Caco-2 (cell line): ENCODE results near the gene CALB2. TPM values are rescaled to one million over a fixed set of nuclear protein-coding genes. Genes with fewer than 3 reads are reported as not detected.

Source experiments
- BruUV-seq: library from RNA; stranded (reverse); fragments of 400-500 nt; replicated peaks from 2 replicates; lab custom pipeline; 2021; lab: Mats Ljungman, UMichigan
- CTCF ChIA-PET: fragments of 300-600 bp; sonication (Branson Sonifier 250); formaldehyde crosslinking; loops from one replicate; lab custom pipeline; 2022; ENCODE audit warnings: antibody characterized with exemption; lab: Charles Lee
- POLR2A ChIA-PET: fragments of 300-600 bp; sonication (Branson Sonifier 250); formaldehyde crosslinking; loops from one replicate; lab custom pipeline; 2022; ENCODE audit warnings: antibody characterized with exemption; lab: Charles Lee
- DNase-seq, 2 experiments: peaks; one replicate each; pipeline versions ENCODE4 v3.0.0 to v3.0.0-alpha.2; 2020 to 2022
- H3K27me3 ChIP-seq: replicated peaks from 2 replicates; pipeline ENCODE4 v1.6.0; 2011; ENCODE audit warnings: low read length; ENCODE audit not compliant: control insufficient read depth, insufficient read depth
- H3K36me3 ChIP-seq: 2 replicates; pipeline ENCODE4 v1.5.1; 2011; ENCODE audit warnings: low read length; ENCODE audit not compliant: control insufficient read depth, insufficient read depth
- H3K4me1 ChIP-seq: fragments of 250-450 bp; sonication (Bioruptor Pico); 2 replicates; pipeline ENCODE4 v1.5.1; 2020; ENCODE audit warnings: mild to moderate bottlenecking
- H3K4me3 ChIP-seq: 2 replicates; pipeline ENCODE4 v1.5.1; 2011; ENCODE audit warnings: low read depth, mild to moderate bottlenecking, control low read depth, low read length
- H3K9me3 ChIP-seq: fragments of 250-450 bp; sonication (Bioruptor Pico); 2 replicates; pipeline ENCODE4 v1.5.1; 2020; ENCODE audit warnings: mild to moderate bottlenecking, moderate library complexity
- H3K27ac Mint-ChIP-seq: one replicate; pipeline ENCODE4 v1.8.0; 2022; ENCODE audit warnings: mixed read lengths; ENCODE audit not compliant: unreplicated experiment
- H3K27me3 Mint-ChIP-seq: one replicate; pipeline ENCODE4 v1.8.0; 2022; ENCODE audit warnings: mixed read lengths; ENCODE audit not compliant: insufficient read depth, unreplicated experiment
- H3K36me3 Mint-ChIP-seq: one replicate; pipeline ENCODE4 v1.8.0; 2022; ENCODE audit warnings: mild to moderate bottlenecking, mixed read lengths; ENCODE audit not compliant: insufficient read depth, unreplicated experiment
- H3K4me1 Mint-ChIP-seq: one replicate; pipeline ENCODE4 v1.8.0; 2022; ENCODE audit warnings: low read depth, mixed read lengths; ENCODE audit not compliant: unreplicated experiment
- H3K4me3 Mint-ChIP-seq: one replicate; pipeline ENCODE4 v1.8.0; 2022; ENCODE audit warnings: mild to moderate bottlenecking, moderate library complexity, mixed read lengths; ENCODE audit not compliant: unreplicated experiment
- H3K9me3 Mint-ChIP-seq: one replicate; pipeline ENCODE4 v1.8.0; 2022; ENCODE audit warnings: mixed read lengths; ENCODE audit not compliant: unreplicated experiment
- CTCF ChIP-seq, 2 experiments: fragments of 200-600 bp in 1 of 2; IDR thresholded peaks; 1 replicate in 1 of 2; 2 replicates in 1 of 2; pipeline versions ENCODE4 v1.5.1 to v1.8.0; 2011 to 2022; ENCODE audit warnings: antibody characterized with exemption in 1 of 2, control low read depth in 1 of 2, inconsistent platforms in 1 of 2, low read depth in 1 of 2, low read length in 1 of 2, mild to moderate bottlenecking in 1 of 2, moderate library complexity in 1 of 2; ENCODE audit not compliant: insufficient read depth in 1 of 2, severe bottlenecking in 1 of 2, unreplicated experiment in 1 of 2
- intact Hi-C: fragments of 100-400 bp; cut with micrococcal nuclease; formaldehyde crosslinking; loops from one replicate; pipeline ENCODE4 v1.10.0; 2022; ENCODE audit not compliant: unreplicated experiment
- total RNA-seq: library from RNA; stranded (reverse); gene quantifications from 2 replicates; pipeline ENCODE4 v1.2.3, GENCODE V29; 2022

The CALB2 gene
- total RNA-seq, 1 experiment from 2014 or later: not detected

DNA sequence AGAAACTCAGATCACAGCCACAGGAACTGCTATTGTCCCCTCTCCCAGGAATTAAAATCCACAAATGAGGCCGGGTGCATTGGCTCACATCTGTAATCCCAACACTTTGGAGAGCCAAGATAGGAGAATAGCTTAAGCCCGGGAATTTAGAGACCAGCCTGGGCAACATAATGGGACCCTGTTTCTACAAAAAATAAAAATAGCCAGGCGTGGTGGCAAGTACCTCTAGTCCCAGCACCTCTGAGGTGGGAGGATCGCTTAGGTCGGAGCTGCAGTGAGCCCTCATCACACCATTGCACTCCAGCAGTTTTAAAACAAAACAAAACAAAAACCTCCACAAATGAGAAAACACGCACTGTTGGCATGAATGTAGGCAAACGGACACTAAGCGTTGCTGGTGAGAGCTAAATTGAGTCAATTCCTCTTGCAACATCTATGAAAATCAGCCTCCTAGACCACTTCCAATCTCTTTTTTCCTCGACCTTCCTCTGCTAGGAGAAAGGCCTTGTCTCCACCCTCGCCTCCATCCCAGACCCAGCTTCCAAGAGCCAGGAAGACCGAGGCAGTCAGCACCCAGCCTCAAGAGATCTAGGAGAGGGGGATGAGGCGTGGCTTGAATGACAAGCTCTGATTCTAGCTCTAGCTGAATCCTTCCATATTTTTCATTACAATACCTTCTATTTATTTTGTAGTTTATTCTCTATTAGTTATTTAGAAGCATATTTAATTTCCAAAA lies 68.5 kb downstream of the CALB2 start:
- H3K9me3 Mint-ChIP-seq: peaks cover 10% of the 10 kb centered on the region
- BruUV-seq: no TSS peak
- Histone ChIP-seq H3K36me3 (no peaks in the 10 kb centered on the region), H3K4me3 (no peak overlapping the region), H3K27me3 (peaks cover 1% of the 10 kb centered on the region), H3K4me1 (no peaks in the 10 kb centered on the region), H3K9me3 (peaks cover 9% of the 10 kb centered on the region)
- H3K4me3 Mint-ChIP-seq: no peak overlapping the region
- no peak for DNase-seq
- ChIA-PET CTCF (no interaction called here), POLR2A (no interaction called here)
- H3K27ac Mint-ChIP-seq: no peak overlapping the region
- no peaks in the 10 kb centered on the region for H3K4me1 Mint-ChIP-seq
- H3K27me3 Mint-ChIP-seq: peaks cover 26% of the 10 kb centered on the region
- intact Hi-C loops: no loop called here
- H3K36me3 Mint-ChIP-seq: no peaks in the 10 kb centered on the region
- no peak for TF ChIP-seq CTCF (IDR thresholded peaks at IDR 0.05; ENCODE audit: insufficient read depth in 1 of 2, low read depth in 1 of 2, low read length in 1 of 2, severe bottlenecking in 1 of 2, unreplicated experiment in 1 of 2)

DNA sequence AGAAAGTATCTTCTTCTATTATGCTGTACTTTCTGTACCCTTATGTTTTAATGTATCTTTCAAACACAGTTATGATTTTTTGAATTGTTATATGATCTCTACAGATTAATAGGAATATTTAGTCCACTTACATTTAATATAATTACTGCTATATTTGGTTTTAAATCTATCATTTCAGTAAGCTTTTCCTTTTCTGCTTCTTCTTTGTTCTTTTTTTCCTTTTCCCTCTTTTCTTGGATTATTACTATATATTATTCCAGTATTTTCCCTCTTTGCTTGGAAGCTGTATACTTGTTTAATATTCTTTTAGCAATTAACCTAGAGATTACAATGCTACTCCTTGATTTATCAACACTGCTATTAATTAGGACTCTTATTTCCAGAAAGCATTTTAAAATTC lies 69.9 kb downstream of the CALB2 start:
- TF ChIP-seq CTCF (IDR thresholded peaks at IDR 0.05; ENCODE audit: insufficient read depth in 1 of 2, low read depth in 1 of 2, low read length in 1 of 2, severe bottlenecking in 1 of 2, unreplicated experiment in 1 of 2): no peak
- POLR2A ChIA-PET: no interaction called here
- Mint-ChIP-seq H3K27me3 (peaks cover 22% of the 10 kb centered on the region), H3K4me3 (no peak overlapping the region), H3K36me3 (no peaks in the 10 kb centered on the region), H3K27ac (no peak overlapping the region), H3K4me1 (no peaks in the 10 kb centered on the region), H3K9me3 (peaks cover 10% of the 10 kb centered on the region)
- CTCF ChIA-PET: interaction anchor here (2.0 kb wide), 1 partner anchor 15 kb away, joined by 8 read pairs; no protein-coding TSS in a partner anchor
- no TSS peak for BruUV-seq
- intact Hi-C loops: no loop called here
- H3K36me3 ChIP-seq: no peaks in the 10 kb centered on the region
- H3K27me3 ChIP-seq: peaks cover 1% of the 10 kb centered on the region
- H3K4me3 ChIP-seq: no peak overlapping the region
- no peak for DNase-seq
- H3K9me3 ChIP-seq: peaks cover 9% of the 10 kb centered on the region
- no peaks in the 10 kb centered on the region for H3K4me1 ChIP-seq

DNA sequence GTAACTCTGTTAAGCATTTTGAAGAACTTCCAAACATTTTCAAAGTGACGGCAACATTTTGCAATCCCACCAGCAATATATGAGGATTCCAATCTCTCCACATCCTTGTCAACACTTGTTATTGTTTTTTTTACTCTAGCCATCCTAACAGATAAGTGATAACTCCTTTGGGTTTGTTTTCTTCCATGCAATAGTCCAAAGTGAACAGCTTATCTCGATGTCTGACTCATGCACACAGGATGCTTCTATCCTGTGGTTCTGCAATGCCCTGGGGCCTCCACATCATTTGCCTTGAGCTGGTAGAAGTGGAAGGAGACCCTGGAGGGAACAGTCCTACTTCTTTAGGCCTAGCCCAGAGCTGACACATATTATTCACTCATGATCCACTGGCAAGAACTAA lies 70.4 kb downstream of the CALB2 start:
- Mint-ChIP-seq H3K36me3 (no peaks in the 10 kb centered on the region), H3K4me1 (no peaks in the 10 kb centered on the region), H3K4me3 (no peak overlapping the region), H3K27me3 (peaks cover 21% of the 10 kb centered on the region), H3K9me3 (peaks cover 10% of the 10 kb centered on the region), H3K27ac (no peak overlapping the region)
- no peaks in the 10 kb centered on the region for H3K36me3 ChIP-seq
- DNase-seq: no peak
- TF ChIP-seq CTCF (IDR thresholded peaks at IDR 0.05; ENCODE audit: insufficient read depth in 1 of 2, low read depth in 1 of 2, low read length in 1 of 2, severe bottlenecking in 1 of 2, unreplicated experiment in 1 of 2): no peak
- CTCF ChIA-PET: interaction anchor here (2.0 kb wide), 1 partner anchor 16 kb away, joined by 8 read pairs; no protein-coding TSS in a partner anchor
- BruUV-seq: no TSS peak
- H3K4me1 ChIP-seq: no peaks in the 10 kb centered on the region
- peaks cover 1% of the 10 kb centered on the region for H3K27me3 ChIP-seq
- no peak overlapping the region for H3K4me3 ChIP-seq
- POLR2A ChIA-PET: no interaction called here
- intact Hi-C loops: no loop called here
- H3K9me3 ChIP-seq: peaks cover 9% of the 10 kb centered on the region
